Ovary (tissue), 9 donors: ENCODE data around the gene KRT81. TPM values are rescaled to one million over a fixed set of nuclear protein-coding genes. Genes with fewer than 3 reads are reported as not detected.
A peak's percentile ranks its signal among the peaks of the same experiment; 100 is the strongest.

ENCODE experiments used
- DNase-seq, 5 donors: peaks; one replicate each; pipeline ENCODE4 v3.0.0-alpha.2; 2019 to 2020
- H3K27ac ChIP-seq, 2 donors: fragments of 200-600 bp; one replicate each; pipeline versions ENCODE4 v1.5.1 to v1.8.0; 2019 to 2022
- H3K27me3 ChIP-seq: fragments of 200-600 bp; one replicate; pipeline ENCODE4 v1.8.0; 2022
- H3K36me3 ChIP-seq: fragments of 200-600 bp; sonication (generic); one replicate; pipeline ENCODE4 v1.5.1; 2019
- H3K4me1 ChIP-seq: one replicate; pipeline ENCODE4 v1.8.1; 2013; ENCODE audit warnings: mild to moderate bottlenecking, moderate library complexity; ENCODE audit not compliant: insufficient read depth
- H3K4me3 ChIP-seq: fragments of 200-600 bp; sonication (generic); one replicate; pipeline ENCODE4 v1.5.1; 2017
- H3K9me3 ChIP-seq, 2 donors: fragments of 200-600 bp in 1 of 2; sonication (generic) in 1 of 2; one replicate each; pipeline versions ENCODE4 v1.5.1 to v1.8.1; 2013 to 2019; ENCODE audit warnings: mild to moderate bottlenecking in 1 of 2, moderate library complexity in 1 of 2
- CTCF ChIP-seq, 3 donors: fragments of 450-650 bp in 2 of 3; fragments of 200-600 bp in 1 of 3; IDR thresholded peaks; one replicate each; pipeline versions ENCODE4 v1.5.1 to v1.8.0; 2016 to 2022; ENCODE audit warnings: antibody characterized with exemption in 3 of 3, mild to moderate bottlenecking in 1 of 3
- EP300 ChIP-seq: sonication (generic); formaldehyde crosslinking; IDR thresholded peaks from one replicate; pipeline ENCODE4 v1.6.1; 2017; ENCODE audit warnings: antibody characterized with exemption
- POLR2A ChIP-seq: fragments of 450-650 bp; IDR thresholded peaks from one replicate; pipeline ENCODE4 v1.6.1; 2017; ENCODE audit warnings: antibody characterized with exemption, mild to moderate bottlenecking, moderate library complexity
- WGBS, 3 donors: extraction: QIAGEN DNeasy Blood & Tissue Kit in 1 of 3; methylation state at CpG; one replicate each; pipeline versions ENCODE4 v1.1.5 to v1.1.7; 2013 to 2017; 5-methylcytosine and 5-hydroxymethylcytosine counted together
- intact Hi-C, 4 donors: fragments of 100-400 bp; cut with DNase I; formaldehyde crosslinking; loops; one replicate each; pipeline versions ENCODE4 v1.11.0 to v1.15.1; 2022 to 2023
- polyA plus RNA-seq, 2 donors: library from polyadenylated mRNA; stranded (reverse); fragments of 200-250 nt in 1 of 2; fragments of 350-450 nt in 1 of 2; fragmentation: Illumina TruSeq in 1 of 2; extraction: RNeasy Lipid Tissue Mini Kit (QIAGEN cat#74804) in 1 of 2; gene quantifications; one replicate each; pipeline ENCODE4 v1.2.3, GENCODE V29; 2013 to 2014
- total RNA-seq, 7 donors: library from RNA; depleted of rRNA in 2 of 7; stranded (reverse); fragments of >200 nt in 2 of 7; fragmentation: NEBNext Ultra II Directional in 3 of 7; extraction: Animal tissue kit (Norgen Biotek cat#: 25700) in 3 of 7; gene quantifications; one replicate each; pipeline versions ENCODE4 v1.1.0 to v1.2.4, GENCODE V29; 2016 to 2023
- donor health status: DM: no; HTN: no; CAD: no; lungs with moderate emphysema.
- donor health status: DM: no; HTN: no; CAD: no.
- donor health status: Bipolar disorder and iron deficiency.
- donor health status: DM: yes; HTN: yes; CAD: no.
- donor health status: DM: no; HTN: no; CAD: no.
- donor health status: DM: yes; HTN: yes; CAD: no.

KRT81 gene
- total and polyA plus RNA-seq, 9 donors: 1.2 TPM; not detected in 8

GRCh38 chr12:52284562-52285171, 6.7 kb downstream of the KRT81 start:
- WGBS, 3 donors: 52 to 79% (median 64%) methylated on average over 4 of the region's 4 CpGs
- H3K4me1 ChIP-seq: no peaks in the 10 kb centered on the region
- H3K27ac ChIP-seq: no peak overlapping the region
- no peaks in the 10 kb centered on the region for H3K36me3 ChIP-seq
- TF ChIP-seq POLR2A (no peak), CTCF (IDR thresholded peaks at IDR 0.05) (no peak), EP300 (no peak)
- no peak for DNase-seq
- H3K4me3 ChIP-seq: no peak overlapping the region
- H3K9me3 ChIP-seq: no peaks in the 10 kb centered on the region
- intact Hi-C loops: no loop called here
- H3K27me3 ChIP-seq: no peaks in the 10 kb centered on the region

GRCh38 chr12:52280796-52281560, 10.4 kb downstream of the KRT81 start:
- H3K9me3 ChIP-seq: no peaks in the 10 kb centered on the region
- H3K4me3 ChIP-seq: no peak overlapping the region
- DNase-seq: peak in 2 of 5 donors; percentile 33 to 51
- no peaks in the 10 kb centered on the region for H3K4me1 ChIP-seq
- no peaks in the 10 kb centered on the region for H3K36me3 ChIP-seq
- no peak for TF ChIP-seq POLR2A
- TF ChIP-seq EP300: no peak
- no peak for TF ChIP-seq CTCF (IDR thresholded peaks at IDR 0.05)
- WGBS, 3 donors: 33 to 50% (median 35%) methylated on average over 4 of the region's 4 CpGs
- intact Hi-C loops: no loop called here
- H3K27me3 ChIP-seq: no peaks in the 10 kb centered on the region
- no peak overlapping the region for H3K27ac ChIP-seq

- intact Hi-C loops: no loop called here
- Histone ChIP-seq H3K36me3 (no peaks in the 10 kb centered on the region), H3K27ac (no peak overlapping the region), H3K9me3 (no peaks in the 10 kb centered on the region), H3K4me1 (no peaks in the 10 kb centered on the region), H3K27me3 (no peaks in the 10 kb centered on the region), H3K4me3 (no peak overlapping the region)
- TF ChIP-seq EP300 (no peak), CTCF (IDR thresholded peaks at IDR 0.05) (no peak), POLR2A (no peak)
- DNase-seq: peak in 1 of 5 donors; percentile 33
- 65% methylated on average over 3 of the region's 3 CpGs for WGBS, 3 donors
Measured at GRCh38 chr12:52280319-52280795, 11.0 kb downstream of the KRT81 start.

GRCh38 chr12:52279422-52280318, 11.7 kb downstream of the KRT81 start:
- Histone ChIP-seq H3K9me3 (no peaks in the 10 kb centered on the region), H3K4me1 (no peaks in the 10 kb centered on the region), H3K27me3 (no peaks in the 10 kb centered on the region), H3K36me3 (no peaks in the 10 kb centered on the region), H3K4me3 (no peak overlapping the region), H3K27ac (no peak overlapping the region)
- TF ChIP-seq POLR2A (no peak), EP300 (no peak), CTCF (IDR thresholded peaks at IDR 0.05) (no peak)
- intact Hi-C loops: loop anchor here in 2 of 4 donors (5.0 kb wide), 2 partner anchors 112 to 122 kb away; no protein-coding TSS in a partner anchor
- no peak for DNase-seq
- 86 to 92% (median 89%) methylated on average over 14 of the region's 14 CpGs for WGBS, 3 donors
